ENCODE data around the gene VAC14.

GRCh38 chr16:70696355-70696754 lies 104.6 kb downstream of the VAC14 start:
- no peak for TF ChIP-seq CTCF (IDR thresholded peaks at IDR 0.05)
- no peak for TF ChIP-seq POLR2A (IDR thresholded peaks at IDR 0.05)

Measured in esophagus squamous epithelium (tissue), 4 donors.